ENCODE data around the gene NRBP1.

Gene NRBP1

DNA sequence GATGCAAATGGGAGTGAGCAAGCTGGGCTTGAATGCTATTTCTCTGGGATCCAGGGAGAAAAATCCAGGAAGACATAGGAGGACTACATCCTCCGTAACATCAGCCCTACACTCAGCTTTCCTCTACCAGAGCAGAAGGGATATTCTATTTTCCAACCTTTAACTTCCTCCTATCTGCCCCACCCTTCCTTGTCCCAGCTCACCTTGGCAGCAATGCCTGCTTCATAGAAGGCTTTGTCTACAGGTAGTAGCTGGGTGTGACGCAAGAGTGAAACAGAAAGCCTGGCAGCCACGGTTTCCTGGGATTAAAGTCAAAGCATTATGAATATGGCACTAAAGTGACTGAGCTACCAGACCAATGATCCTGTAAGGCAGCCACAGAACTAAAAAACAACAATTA is 17.6 kb downstream of the NRBP1 start:
- no peaks in the 10 kb centered on the region for H3K27me3 ChIP-seq (ENCODE audit: insufficient read depth, poor library complexity, severe bottlenecking)
- no peak for TF ChIP-seq SPI1 (IDR thresholded peaks at IDR 0.05; ENCODE audit: borderline replicate concordance, low read depth)
- TF ChIP-seq POLR2AphosphoS5 (IDR thresholded peaks at IDR 0.05; ENCODE audit: low read depth): no peak
- TF ChIP-seq, protein P1, sequence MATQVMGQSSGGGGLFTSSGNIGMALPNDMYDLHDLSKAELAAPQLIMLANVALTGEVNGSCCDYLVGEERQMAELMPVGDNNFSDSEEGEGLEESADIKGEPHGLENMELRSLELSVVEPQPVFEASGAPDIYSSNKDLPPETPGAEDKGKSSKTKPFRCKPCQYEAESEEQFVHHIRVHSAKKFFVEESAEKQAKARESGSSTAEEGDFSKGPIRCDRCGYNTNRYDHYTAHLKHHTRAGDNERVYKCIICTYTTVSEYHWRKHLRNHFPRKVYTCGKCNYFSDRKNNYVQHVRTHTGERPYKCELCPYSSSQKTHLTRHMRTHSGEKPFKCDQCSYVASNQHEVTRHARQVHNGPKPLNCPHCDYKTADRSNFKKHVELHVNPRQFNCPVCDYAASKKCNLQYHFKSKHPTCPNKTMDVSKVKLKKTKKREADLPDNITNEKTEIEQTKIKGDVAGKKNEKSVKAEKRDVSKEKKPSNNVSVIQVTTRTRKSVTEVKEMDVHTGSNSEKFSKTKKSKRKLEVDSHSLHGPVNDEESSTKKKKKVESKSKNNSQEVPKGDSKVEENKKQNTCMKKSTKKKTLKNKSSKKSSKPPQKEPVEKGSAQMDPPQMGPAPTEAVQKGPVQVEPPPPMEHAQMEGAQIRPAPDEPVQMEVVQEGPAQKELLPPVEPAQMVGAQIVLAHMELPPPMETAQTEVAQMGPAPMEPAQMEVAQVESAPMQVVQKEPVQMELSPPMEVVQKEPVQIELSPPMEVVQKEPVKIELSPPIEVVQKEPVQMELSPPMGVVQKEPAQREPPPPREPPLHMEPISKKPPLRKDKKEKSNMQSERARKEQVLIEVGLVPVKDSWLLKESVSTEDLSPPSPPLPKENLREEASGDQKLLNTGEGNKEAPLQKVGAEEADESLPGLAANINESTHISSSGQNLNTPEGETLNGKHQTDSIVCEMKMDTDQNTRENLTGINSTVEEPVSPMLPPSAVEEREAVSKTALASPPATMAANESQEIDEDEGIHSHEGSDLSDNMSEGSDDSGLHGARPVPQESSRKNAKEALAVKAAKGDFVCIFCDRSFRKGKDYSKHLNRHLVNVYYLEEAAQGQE (IDR thresholded peaks at IDR 0.05; ENCODE audit: insufficient replicate concordance, low read depth): no peak
- no peak for TF ChIP-seq GABPA (IDR thresholded peaks at IDR 0.05; ENCODE audit: low read depth)
- TF ChIP-seq, protein P2, sequence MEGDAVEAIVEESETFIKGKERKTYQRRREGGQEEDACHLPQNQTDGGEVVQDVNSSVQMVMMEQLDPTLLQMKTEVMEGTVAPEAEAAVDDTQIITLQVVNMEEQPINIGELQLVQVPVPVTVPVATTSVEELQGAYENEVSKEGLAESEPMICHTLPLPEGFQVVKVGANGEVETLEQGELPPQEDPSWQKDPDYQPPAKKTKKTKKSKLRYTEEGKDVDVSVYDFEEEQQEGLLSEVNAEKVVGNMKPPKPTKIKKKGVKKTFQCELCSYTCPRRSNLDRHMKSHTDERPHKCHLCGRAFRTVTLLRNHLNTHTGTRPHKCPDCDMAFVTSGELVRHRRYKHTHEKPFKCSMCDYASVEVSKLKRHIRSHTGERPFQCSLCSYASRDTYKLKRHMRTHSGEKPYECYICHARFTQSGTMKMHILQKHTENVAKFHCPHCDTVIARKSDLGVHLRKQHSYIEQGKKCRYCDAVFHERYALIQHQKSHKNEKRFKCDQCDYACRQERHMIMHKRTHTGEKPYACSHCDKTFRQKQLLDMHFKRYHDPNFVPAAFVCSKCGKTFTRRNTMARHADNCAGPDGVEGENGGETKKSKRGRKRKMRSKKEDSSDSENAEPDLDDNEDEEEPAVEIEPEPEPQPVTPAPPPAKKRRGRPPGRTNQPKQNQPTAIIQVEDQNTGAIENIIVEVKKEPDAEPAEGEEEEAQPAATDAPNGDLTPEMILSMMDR (IDR thresholded peaks at IDR 0.05; ENCODE audit: insufficient read depth, low read length): no peak
- no peak for DNase-seq (ENCODE audit: low read depth in 1 of 2, low spot score in 1 of 2)
- no peak overlapping the region for H3K4me3 ChIP-seq (replicated peaks; ENCODE audit: insufficient read depth, low read length)
- no peak overlapping the region for H3K27ac ChIP-seq (replicated peaks)

DNA sequence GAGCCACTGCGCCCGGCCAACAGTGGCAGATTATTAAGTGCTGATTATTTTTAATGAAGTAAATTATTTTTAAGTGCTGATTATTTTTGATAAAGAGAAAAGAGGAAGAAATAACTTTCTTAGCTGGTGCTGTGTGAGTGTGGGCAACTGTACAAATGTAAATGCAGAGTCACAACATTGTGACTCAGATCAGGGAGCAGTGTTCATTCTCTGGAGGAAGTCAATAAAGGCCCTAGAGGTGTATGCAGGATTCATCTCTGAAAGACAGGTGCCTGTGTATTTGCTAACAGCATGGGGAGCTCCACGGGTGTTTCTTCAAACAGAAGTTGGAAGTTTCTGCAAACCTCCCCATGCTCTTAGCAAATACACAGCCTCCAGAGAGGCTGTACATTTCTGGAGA is 19.9 kb downstream of the NRBP1 start:
- TF ChIP-seq, protein P2 (IDR thresholded peaks at IDR 0.05; ENCODE audit: insufficient read depth, low read length): no peak
- TF ChIP-seq SPI1 (IDR thresholded peaks at IDR 0.05; ENCODE audit: borderline replicate concordance, low read depth) (no peak), POLR2AphosphoS5 (IDR thresholded peaks at IDR 0.05; ENCODE audit: low read depth) (no peak), GABPA (IDR thresholded peaks at IDR 0.05; ENCODE audit: low read depth) (no peak)
- TF ChIP-seq, protein P1 (IDR thresholded peaks at IDR 0.05; ENCODE audit: insufficient replicate concordance, low read depth): no peak
- Histone ChIP-seq H3K27me3 (ENCODE audit: insufficient read depth, poor library complexity, severe bottlenecking) (no peaks in the 10 kb centered on the region), H3K4me3 (replicated peaks; ENCODE audit: insufficient read depth, low read length) (no peak overlapping the region), H3K27ac (replicated peaks) (no peak overlapping the region)
- DNase-seq (ENCODE audit: low read depth in 1 of 2, low spot score in 1 of 2): no peak

DNA sequence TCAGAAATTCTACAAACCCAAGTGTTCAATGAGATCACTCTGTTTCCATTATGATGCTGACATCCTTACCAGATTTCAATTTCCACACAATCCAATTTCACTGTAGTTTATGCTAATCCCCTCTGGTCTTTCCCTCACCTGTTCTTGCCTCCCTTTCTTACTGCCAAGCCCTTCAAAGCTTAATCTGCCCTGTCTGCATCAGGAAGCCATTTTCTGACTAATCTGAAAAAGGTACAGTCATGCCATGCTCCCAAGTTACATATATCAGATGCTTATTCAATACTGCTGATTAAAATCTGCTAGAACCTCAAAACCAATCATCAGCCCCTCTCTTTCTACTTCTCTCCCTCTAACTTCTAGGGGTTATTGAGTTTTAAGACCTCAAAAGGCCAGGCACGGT is 22.7 kb downstream of the NRBP1 start:
- Histone ChIP-seq H3K27me3 (ENCODE audit: insufficient read depth, poor library complexity, severe bottlenecking) (no peaks in the 10 kb centered on the region), H3K27ac (replicated peaks) (no peak overlapping the region), H3K4me3 (replicated peaks; ENCODE audit: insufficient read depth, low read length) (no peak overlapping the region)
- no peak for DNase-seq (ENCODE audit: low read depth in 1 of 2, low spot score in 1 of 2)
- no peak for TF ChIP-seq GABPA (IDR thresholded peaks at IDR 0.05; ENCODE audit: low read depth)
- TF ChIP-seq, protein P2 (IDR thresholded peaks at IDR 0.05; ENCODE audit: insufficient read depth, low read length): no peak
- no peak for TF ChIP-seq SPI1 (IDR thresholded peaks at IDR 0.05; ENCODE audit: borderline replicate concordance, low read depth)
- TF ChIP-seq, protein P1 (IDR thresholded peaks at IDR 0.05; ENCODE audit: insufficient replicate concordance, low read depth): no peak
- no peak for TF ChIP-seq POLR2AphosphoS5 (IDR thresholded peaks at IDR 0.05; ENCODE audit: low read depth)

Data from HL-60 (cell line).